KBM-7 (cell line): Measurements from ENCODE around the gene SHLD2.
"Not testable (repeated sequence)": the region's sequence is repeated elsewhere in the genome, so short reads cannot be mapped to it uniquely, and the experiment has no call there.

Source experiments
- DNase-seq: peaks from one replicate; pipeline ENCODE4 v3.0.0-alpha.2; 2015
- in situ Hi-C: fragments of 300-500 bp; cut with MboI; formaldehyde crosslinking; loops from 2 replicates; pipeline ENCODE4 v1.14.3; 2020; ENCODE audit warnings: low sequenced_read_pairs, low pct_unique_long_range_greater_than_20kb, mixed read lengths

The SHLD2 gene

DNA sequence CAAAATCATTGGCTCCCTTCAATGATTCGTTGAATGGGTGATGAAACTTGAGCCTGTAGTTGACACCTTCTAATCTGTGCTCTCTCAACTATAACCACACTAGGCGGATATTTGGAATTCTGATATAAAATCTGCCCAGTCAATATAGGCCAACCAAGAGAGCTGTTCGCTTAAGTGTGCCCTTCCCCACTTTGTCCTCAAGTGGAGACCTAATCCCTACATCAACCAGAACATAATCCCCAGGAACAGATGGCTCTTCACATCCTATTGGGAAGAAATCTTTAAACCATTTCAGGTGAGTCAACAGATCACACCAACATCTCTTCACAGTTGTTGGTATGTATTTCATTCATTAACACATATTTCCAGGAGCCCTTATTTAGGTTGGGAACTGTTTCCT lies 96.8 kb downstream of the SHLD2 start:
- DNase-seq, in situ Hi-C loops: not testable (repeated sequence)

GRCh38 chr10:87200924-87201323 lies 105.9 kb downstream of the SHLD2 start:
- DNase-seq, in situ Hi-C loops: not testable (repeated sequence)

DNA sequence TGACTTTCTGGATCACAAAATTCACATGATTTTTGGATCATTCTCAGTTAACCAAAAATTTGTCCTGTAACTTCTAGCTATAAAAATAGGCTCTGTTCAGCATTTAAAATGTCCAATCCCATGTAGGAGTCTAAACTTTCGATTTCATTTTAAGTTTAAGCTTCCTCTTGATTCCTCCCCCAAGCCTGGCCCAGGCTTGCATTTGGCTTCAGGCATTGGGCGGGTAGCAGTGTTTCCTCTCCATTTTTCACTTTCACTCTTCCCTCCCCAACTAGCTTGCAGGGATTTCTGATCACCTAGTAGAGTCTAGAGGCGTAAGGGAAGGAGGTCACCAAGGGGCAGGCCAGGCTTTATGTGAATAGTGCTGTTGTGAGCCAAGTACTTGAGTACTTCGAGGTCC lies 109.8 kb downstream of the SHLD2 start:
- DNase-seq, in situ Hi-C loops: not testable (repeated sequence)

GRCh38 chr10:87206922-87207321 lies 111.9 kb downstream of the SHLD2 start:
- DNase-seq, in situ Hi-C loops: not testable (repeated sequence)

- in situ Hi-C loops, DNase-seq: not testable (repeated sequence)
Observed at GRCh38 chr10:87210309-87210708, 115.3 kb downstream of the SHLD2 start.

- in situ Hi-C loops = not testable (repeated sequence)
Observed at GRCh38 chr10:87211848-87212247, 116.8 kb downstream of the SHLD2 start.

GRCh38 chr10:87213150-87213765 lies 118.3 kb downstream of the SHLD2 start:
- in situ Hi-C loops, DNase-seq: not testable (repeated sequence)

More at GRCh38 chr10:87211848-87212247, 116.8 kb downstream of the SHLD2 start:
- DNase-seq = not testable (repeated sequence)

GRCh38 chr10:87213806-87214205 lies 118.8 kb downstream of the SHLD2 start:
- in situ Hi-C loops, DNase-seq: not testable (repeated sequence)

GRCh38 chr10:87216120-87216519 lies 121.1 kb downstream of the SHLD2 start:
- DNase-seq, in situ Hi-C loops: not testable (repeated sequence)

DNA sequence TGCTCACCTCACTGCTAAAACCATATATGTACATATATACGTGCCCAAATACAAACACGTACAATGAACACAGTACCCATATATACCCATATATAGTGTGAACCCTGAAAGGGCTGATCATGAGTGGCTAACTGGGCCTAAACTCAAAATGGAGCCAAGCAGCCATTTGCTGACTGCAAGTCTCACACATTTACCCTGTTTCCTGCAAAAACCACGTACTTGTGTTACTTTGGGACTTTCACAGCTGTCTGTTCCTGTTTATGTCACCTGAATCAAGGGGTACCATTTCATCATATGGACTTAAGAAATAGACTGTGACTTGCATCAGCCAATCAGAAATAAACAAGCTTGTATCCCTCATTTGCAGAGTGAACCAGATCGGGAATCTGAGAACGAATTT lies 124.4 kb downstream of the SHLD2 start:
- DNase-seq, in situ Hi-C loops: not testable (repeated sequence)

DNA sequence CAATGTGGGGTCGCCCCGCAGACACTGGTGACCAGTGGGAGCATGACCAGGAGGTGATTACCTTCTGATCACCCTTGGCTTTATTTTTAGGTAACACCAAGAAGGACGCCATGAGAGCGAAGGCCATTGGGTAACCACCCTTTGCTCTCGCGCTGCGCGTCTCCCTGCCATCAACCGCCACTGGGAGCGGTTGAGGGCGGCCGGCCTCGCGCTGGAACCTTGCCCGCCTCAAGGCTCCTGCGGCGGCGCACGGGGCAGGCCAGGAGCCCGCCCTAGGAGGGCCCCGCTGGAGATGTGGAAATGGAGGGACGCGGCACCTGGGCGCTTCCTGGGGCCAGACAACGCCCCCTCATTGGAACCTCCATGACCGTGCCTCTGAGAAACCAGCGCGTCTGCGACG lies 127.8 kb downstream of the SHLD2 start:
- in situ Hi-C loops, DNase-seq: not testable (repeated sequence)

DNA sequence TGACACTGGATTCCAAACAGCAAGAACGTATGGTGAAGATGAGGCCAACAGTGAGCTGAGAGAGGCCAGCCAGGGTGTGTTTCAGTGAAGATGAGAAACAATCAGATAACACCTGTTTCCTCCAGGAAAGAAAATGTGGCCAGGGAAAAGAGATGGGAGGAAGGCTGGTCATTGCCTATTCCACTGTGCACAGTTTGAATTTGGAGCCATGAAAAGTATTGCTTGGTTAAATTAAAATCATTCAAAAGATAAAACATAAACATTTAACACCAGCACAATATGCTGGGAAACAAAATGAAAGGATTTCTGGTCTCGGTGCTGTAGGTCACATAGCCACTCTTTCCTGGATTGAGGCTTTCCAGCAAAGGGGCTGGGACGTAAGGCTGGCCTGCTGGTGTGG lies 130.1 kb downstream of the SHLD2 start, which contains the start of gene NUTM2A:
TSS of gene NUTM2A (plus strand) at position 301 of the 400 bp plus-strand sequence. CDS start 383 bp downstream, outside the sequence.
- DNase-seq, in situ Hi-C loops: not testable (repeated sequence)

DNA sequence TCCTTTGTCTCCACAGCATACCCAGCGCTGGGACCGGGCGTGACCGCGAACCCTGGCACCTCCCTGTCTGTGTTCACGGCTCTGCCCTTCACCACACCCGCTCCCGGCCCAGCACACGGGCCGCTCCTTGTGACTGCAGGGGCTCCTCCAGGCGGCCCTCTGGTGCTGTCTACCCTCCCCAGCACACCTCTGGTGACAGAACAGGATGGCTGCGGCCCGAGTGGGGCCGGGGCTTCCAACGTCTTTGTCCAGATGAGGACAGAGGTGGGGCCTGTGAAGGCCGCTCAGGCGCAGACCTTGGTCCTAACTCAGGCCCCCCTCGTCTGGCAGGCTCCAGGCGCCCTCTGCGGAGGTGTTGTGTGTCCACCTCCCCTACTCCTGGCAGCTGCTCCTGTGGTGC lies 133.2 kb downstream of the SHLD2 start:
- in situ Hi-C loops, DNase-seq: not testable (repeated sequence)

DNA sequence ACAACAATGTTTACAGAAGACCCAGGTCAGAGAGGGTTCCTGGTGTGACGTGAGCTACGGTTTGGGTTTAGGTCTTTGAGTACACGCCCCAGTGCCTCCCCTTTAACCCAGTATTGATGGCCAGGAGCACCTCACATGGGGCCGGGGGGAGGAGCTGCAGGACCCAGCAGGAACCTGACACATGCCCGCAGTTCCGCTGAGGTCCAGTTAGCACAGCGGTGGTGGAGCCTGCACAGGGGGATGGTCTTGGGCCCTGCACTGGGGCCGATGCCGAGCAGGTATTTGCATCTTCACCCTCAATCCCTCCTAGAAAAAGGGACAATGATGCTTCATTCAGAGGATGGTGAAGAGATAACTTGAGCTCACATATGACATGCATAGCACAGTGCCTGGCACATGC lies 134.2 kb downstream of the SHLD2 start:
- in situ Hi-C loops, DNase-seq: not testable (repeated sequence)

GRCh38 chr10:87234854-87235253 lies 139.8 kb downstream of the SHLD2 start:
- DNase-seq, in situ Hi-C loops: not testable (repeated sequence)

DNA sequence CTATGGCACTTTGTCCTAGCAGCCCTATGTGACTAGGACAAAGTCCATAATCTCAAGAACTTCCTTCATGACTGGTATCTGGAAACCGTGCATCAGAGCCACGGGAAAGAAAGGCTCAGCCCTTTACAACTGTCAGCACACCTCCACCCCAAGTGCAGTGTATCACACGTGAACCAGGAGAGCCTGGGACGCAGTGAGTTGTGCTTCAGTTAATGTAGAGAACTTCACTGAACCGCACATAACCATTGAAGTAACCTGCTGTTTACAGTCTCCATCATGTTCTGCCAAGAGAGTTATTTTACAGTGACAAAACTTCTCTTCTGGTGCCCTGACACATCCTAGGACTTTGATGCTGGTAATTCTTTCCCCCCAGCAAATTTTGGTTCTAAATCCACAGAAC lies 142.2 kb downstream of the SHLD2 start:
- DNase-seq, in situ Hi-C loops: not testable (repeated sequence)

GRCh38 chr10:87239346-87239808 lies 144.4 kb downstream of the SHLD2 start:
- in situ Hi-C loops, DNase-seq: not testable (repeated sequence)
